Breast epithelium (tissue), 3 donors: Measurements from ENCODE around the gene CRYM.

Experiments used
- POLR2A ChIP-seq: fragments of 450-650 bp; IDR thresholded peaks from one replicate; pipeline ENCODE4 v1.6.1; 2016; ENCODE audit warnings: antibody characterized with exemption, mild to moderate bottlenecking, moderate library complexity
- TF ChIP-seq, protein P1 (sequence below), 3 donors: fragments of 450-650 bp; IDR thresholded peaks; one replicate each; pipeline ENCODE4 v1.5.1; 2016 to 2017; ENCODE audit warnings: antibody characterized with exemption in 3 of 3, mild to moderate bottlenecking in 3 of 3, moderate library complexity in 3 of 3

DNA sequence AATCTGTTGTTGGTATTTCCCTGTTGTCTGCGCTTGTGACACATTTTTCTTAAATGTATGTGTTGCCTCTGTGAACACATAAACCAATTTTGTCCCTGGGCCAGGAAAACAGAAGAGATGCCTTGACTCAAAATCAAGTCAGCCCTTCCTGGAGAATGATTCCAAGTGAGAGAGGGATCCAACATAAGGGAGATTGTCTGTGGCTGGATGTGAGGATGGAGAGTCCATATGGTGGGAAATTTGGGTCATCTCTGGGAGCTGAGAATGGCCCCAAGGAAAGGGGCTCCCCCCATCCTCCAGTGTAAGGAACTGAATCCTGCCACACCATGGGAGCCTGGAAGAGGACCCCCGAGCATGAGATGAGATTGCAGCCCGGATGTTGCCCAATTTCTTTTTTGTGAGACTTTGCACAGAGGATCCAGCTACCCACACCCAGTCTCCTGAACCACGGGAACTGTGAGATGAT, 13.5 kb downstream of the CRYM start:
- TF ChIP-seq, protein P1, sequence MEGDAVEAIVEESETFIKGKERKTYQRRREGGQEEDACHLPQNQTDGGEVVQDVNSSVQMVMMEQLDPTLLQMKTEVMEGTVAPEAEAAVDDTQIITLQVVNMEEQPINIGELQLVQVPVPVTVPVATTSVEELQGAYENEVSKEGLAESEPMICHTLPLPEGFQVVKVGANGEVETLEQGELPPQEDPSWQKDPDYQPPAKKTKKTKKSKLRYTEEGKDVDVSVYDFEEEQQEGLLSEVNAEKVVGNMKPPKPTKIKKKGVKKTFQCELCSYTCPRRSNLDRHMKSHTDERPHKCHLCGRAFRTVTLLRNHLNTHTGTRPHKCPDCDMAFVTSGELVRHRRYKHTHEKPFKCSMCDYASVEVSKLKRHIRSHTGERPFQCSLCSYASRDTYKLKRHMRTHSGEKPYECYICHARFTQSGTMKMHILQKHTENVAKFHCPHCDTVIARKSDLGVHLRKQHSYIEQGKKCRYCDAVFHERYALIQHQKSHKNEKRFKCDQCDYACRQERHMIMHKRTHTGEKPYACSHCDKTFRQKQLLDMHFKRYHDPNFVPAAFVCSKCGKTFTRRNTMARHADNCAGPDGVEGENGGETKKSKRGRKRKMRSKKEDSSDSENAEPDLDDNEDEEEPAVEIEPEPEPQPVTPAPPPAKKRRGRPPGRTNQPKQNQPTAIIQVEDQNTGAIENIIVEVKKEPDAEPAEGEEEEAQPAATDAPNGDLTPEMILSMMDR (IDR thresholded peaks at IDR 0.05), result no peak
- TF ChIP-seq POLR2A, result no peak
